Upper lobe of right lung (tissue), 1 donor: ENCODE measurements around the gene PRDX1. TPM values are rescaled to one million over a fixed set of nuclear protein-coding genes. Genes with fewer than 3 reads are reported as not detected.

ENCODE experiments used
- ATAC-seq: fragments of 200-7000 bp; cut with Tn5 transposase; one replicate; pipeline ENCODE4 v1.9.1; 2020; ENCODE audit warnings: mild to moderate bottlenecking, moderate library complexity
- DNase-seq: peaks from one replicate; pipeline ENCODE4 v3.0.0-alpha.2; 2020
- H3K27ac ChIP-seq: fragments of 200-600 bp; one replicate; pipeline ENCODE4 v1.8.0; 2022
- H3K27me3 ChIP-seq: fragments of 200-600 bp; one replicate; pipeline ENCODE4 v1.8.0; 2022; ENCODE audit warnings: mild to moderate bottlenecking
- H3K36me3 ChIP-seq: fragments of 200-600 bp; one replicate; pipeline ENCODE4 v1.8.0; 2022
- H3K4me1 ChIP-seq: fragments of 200-600 bp; one replicate; pipeline ENCODE4 v1.8.0; 2022
- H3K4me3 ChIP-seq: fragments of 200-600 bp; one replicate; pipeline ENCODE4 v1.8.0; 2022; ENCODE audit warnings: mild to moderate bottlenecking
- H3K9me3 ChIP-seq: fragments of 200-600 bp; one replicate; pipeline ENCODE4 v1.8.0; 2022
- CTCF ChIP-seq: fragments of 200-600 bp; IDR thresholded peaks from one replicate; pipeline ENCODE4 v1.8.0; 2022; ENCODE audit warnings: antibody characterized with exemption
- intact Hi-C: fragments of 100-400 bp; cut with DNase I; formaldehyde crosslinking; loops from one replicate; pipeline ENCODE4 v1.11.0; 2022
- total RNA-seq: library from RNA; stranded (reverse); fragmentation: NEBNext Ultra II Directional; extraction: Animal tissue kit (Norgen Biotek cat#: 25700); gene quantifications from one replicate; pipeline ENCODE4 v1.2.1, GENCODE V29; 2021
- donor health status: DM: no; HTN: yes; CAD: no; lungs with severe emphysema.

Gene PRDX1
- total RNA-seq, 1 donor from 2014 or later = 401 TPM

- DNase-seq (no peak), ATAC-seq (no peak)
- no peak for TF ChIP-seq CTCF
- intact Hi-C loops = no loop called here
- Histone ChIP-seq H3K4me3 (peak overlapping the region; percentile 77), H3K4me1 (peaks cover 17% of the 10 kb centered on the region), H3K27ac (no peak overlapping the region), H3K27me3 (no peaks in the 10 kb centered on the region), H3K36me3 (peaks cover 20% of the 10 kb centered on the region), H3K9me3 (no peaks in the 10 kb centered on the region)
Observed at GRCh38 chr1:45551684-45552083, 30.0 kb upstream of the PRDX1 start.

- Histone ChIP-seq H3K27me3 (no peaks in the 10 kb centered on the region), H3K9me3 (no peaks in the 10 kb centered on the region), H3K27ac (peak within 1 kb of the TSS; percentile 91), H3K36me3 (peaks cover 10% of the 10 kb centered on the region), H3K4me1 (peaks cover 20% of the 10 kb centered on the region), H3K4me3 (peak within 1 kb of the TSS; percentile 77)
- peak; percentile 99 for ATAC-seq
- intact Hi-C loops = no loop called here
- peak; percentile 96 for DNase-seq
- TF ChIP-seq CTCF = no peak
Observed at GRCh38 chr1:45550401-45551351, 29.0 kb upstream of the PRDX1 start, which contains the start of gene AKR1A1. AKR1A1 (plus strand) TSS chr1:45550826; CDS start chr1:45561795, 10,969 bp downstream.

- Histone ChIP-seq H3K4me1 (peaks cover 36% of the 10 kb centered on the region), H3K27me3 (no peaks in the 10 kb centered on the region), H3K4me3 (no peak overlapping the region), H3K27ac (peak overlapping the region; percentile 36), H3K9me3 (no peaks in the 10 kb centered on the region), H3K36me3 (no peaks in the 10 kb centered on the region)
- DNase-seq (no peak), ATAC-seq (no peak)
- intact Hi-C loops = no loop called here
- TF ChIP-seq CTCF = no peak
Observed at GRCh38 chr1:45545553-45546310, 24.0 kb upstream of the PRDX1 start.

GRCh38 chr1:45545019-45545493, 23.4 kb upstream of the PRDX1 start:
- no peak for ATAC-seq
- intact Hi-C loops = no loop called here
- TF ChIP-seq CTCF = no peak
- H3K36me3 ChIP-seq = no peaks in the 10 kb centered on the region
- H3K4me1 ChIP-seq = peaks cover 33% of the 10 kb centered on the region
- no peaks in the 10 kb centered on the region for H3K9me3 ChIP-seq
- H3K27ac ChIP-seq = peak overlapping the region; percentile 36
- DNase-seq = no peak
- H3K4me3 ChIP-seq = no peak overlapping the region
- no peaks in the 10 kb centered on the region for H3K27me3 ChIP-seq

- TF ChIP-seq CTCF = no peak
- Histone ChIP-seq H3K4me1 (peaks cover 31% of the 10 kb centered on the region), H3K36me3 (no peaks in the 10 kb centered on the region), H3K4me3 (no peak overlapping the region), H3K9me3 (no peaks in the 10 kb centered on the region), H3K27me3 (no peaks in the 10 kb centered on the region), H3K27ac (peak overlapping the region; percentile 36)
- intact Hi-C loops = no loop called here
- ATAC-seq (no peak), DNase-seq (no peak)
Observed at GRCh38 chr1:45544530-45544929, 22.8 kb upstream of the PRDX1 start.
